GM23338 (cell line): Measurements from ENCODE around the gene ACOXL.

Experiments used
- CREB1 ChIP-seq: fragments of 250-450 bp; sonication (Bioruptor Pico); IDR thresholded peaks from 2 replicates; pipeline ENCODE4 v1.5.0; 2020; ENCODE audit warnings: low read depth, mild to moderate bottlenecking, moderate library complexity
- ETS1 ChIP-seq: IDR thresholded peaks from 2 replicates; pipeline ENCODE4 v1.6.1; 2016; ENCODE audit warnings: antibody characterized with exemption
- EZH2 ChIP-seq: fragments of 200-600 bp; sonication (generic); IDR thresholded peaks from one replicate; pipeline ENCODE4 v1.8.0; 2017; ENCODE audit warnings: antibody characterized with exemption, mild to moderate bottlenecking, low read depth; ENCODE audit not compliant: unreplicated experiment
- EZH2phosphoT487 ChIP-seq: fragments of 200-600 bp; sonication (generic); IDR thresholded peaks from one replicate; pipeline ENCODE4 v1.8.1; 2018; ENCODE audit warnings: antibody characterized with exemption; ENCODE audit not compliant: unreplicated experiment
- JUNB ChIP-seq: IDR thresholded peaks from one replicate; pipeline ENCODE4 v1.6.1; 2016; ENCODE audit warnings: antibody characterized with exemption; ENCODE audit not compliant: unreplicated experiment
- POLR2AphosphoS5 ChIP-seq: IDR thresholded peaks from 2 replicates; pipeline ENCODE4 v1.6.1; 2016; ENCODE audit warnings: antibody characterized with exemption, low read depth
- TF ChIP-seq, protein P1 (sequence below), 2 experiments: fragments of 200-600 bp in 1 of 2; sonication (generic) in 1 of 2; conservative IDR thresholded peaks; 2 replicates each; pipeline versions ENCODE4 v1.5.1 to v1.6.1; 2016 to 2017; ENCODE audit warnings: antibody characterized with exemption in 2 of 2, low read depth in 2 of 2, mild to moderate bottlenecking in 2 of 2, moderate library complexity in 1 of 2
- TF ChIP-seq, protein P2 (sequence below): IDR thresholded peaks from one replicate; pipeline ENCODE4 v1.6.1; 2018; ENCODE audit warnings: antibody characterized with exemption; ENCODE audit not compliant: unreplicated experiment

DNA sequence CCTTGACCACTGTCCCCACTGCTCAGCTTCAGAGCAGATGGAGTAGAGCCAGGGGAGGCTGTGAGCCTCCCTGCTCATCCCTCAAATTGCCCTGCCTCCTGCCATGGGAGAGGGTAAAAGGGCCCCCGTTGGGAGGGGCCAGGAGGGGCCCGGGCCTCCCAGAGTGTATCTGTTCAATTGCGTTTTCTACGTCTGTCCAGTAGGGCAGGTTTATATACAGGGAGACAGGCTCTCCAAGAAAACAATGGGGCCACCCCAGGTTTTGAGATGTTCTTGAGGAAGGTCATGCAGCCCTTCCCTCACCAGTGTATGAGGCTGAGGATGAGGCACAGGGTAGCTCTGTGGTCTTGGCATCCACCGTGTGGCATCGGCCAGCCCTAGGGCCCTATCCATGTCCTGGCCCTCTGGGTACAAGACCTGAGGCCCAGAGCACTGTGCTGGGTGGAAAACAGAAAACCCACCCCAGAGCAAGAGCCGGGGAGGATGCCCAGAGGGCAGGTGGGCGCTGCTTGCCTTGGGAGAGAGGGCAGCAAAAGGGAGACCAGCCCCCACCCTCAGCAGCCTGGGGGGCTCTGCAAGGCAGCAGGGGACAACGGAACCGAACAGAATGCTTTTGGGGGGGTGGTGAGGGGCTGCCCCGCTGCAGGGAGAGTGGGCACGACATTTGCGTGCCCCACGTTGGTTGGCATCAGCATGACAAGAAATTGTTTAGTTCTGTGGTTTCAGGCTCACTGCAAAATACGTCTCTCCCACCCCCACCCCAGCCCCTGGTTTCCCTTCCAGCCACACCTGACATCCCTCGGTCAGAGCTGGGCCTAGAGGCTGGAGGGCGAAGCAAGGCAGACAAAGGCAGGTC lies 141.5 kb downstream of the ACOXL start:
- TF ChIP-seq, protein P1, sequence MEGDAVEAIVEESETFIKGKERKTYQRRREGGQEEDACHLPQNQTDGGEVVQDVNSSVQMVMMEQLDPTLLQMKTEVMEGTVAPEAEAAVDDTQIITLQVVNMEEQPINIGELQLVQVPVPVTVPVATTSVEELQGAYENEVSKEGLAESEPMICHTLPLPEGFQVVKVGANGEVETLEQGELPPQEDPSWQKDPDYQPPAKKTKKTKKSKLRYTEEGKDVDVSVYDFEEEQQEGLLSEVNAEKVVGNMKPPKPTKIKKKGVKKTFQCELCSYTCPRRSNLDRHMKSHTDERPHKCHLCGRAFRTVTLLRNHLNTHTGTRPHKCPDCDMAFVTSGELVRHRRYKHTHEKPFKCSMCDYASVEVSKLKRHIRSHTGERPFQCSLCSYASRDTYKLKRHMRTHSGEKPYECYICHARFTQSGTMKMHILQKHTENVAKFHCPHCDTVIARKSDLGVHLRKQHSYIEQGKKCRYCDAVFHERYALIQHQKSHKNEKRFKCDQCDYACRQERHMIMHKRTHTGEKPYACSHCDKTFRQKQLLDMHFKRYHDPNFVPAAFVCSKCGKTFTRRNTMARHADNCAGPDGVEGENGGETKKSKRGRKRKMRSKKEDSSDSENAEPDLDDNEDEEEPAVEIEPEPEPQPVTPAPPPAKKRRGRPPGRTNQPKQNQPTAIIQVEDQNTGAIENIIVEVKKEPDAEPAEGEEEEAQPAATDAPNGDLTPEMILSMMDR (conservative IDR thresholded peaks at IDR 0.05; ENCODE audit: low read depth in 2 of 2): no peak
- TF ChIP-seq CREB1 (CRISPR knock-in tag) (no peak), ETS1 (no peak), EZH2 (no peak), EZH2phosphoT487 (no peak), POLR2AphosphoS5 (no peak), JUNB (no peak)
- TF ChIP-seq, protein P2, sequence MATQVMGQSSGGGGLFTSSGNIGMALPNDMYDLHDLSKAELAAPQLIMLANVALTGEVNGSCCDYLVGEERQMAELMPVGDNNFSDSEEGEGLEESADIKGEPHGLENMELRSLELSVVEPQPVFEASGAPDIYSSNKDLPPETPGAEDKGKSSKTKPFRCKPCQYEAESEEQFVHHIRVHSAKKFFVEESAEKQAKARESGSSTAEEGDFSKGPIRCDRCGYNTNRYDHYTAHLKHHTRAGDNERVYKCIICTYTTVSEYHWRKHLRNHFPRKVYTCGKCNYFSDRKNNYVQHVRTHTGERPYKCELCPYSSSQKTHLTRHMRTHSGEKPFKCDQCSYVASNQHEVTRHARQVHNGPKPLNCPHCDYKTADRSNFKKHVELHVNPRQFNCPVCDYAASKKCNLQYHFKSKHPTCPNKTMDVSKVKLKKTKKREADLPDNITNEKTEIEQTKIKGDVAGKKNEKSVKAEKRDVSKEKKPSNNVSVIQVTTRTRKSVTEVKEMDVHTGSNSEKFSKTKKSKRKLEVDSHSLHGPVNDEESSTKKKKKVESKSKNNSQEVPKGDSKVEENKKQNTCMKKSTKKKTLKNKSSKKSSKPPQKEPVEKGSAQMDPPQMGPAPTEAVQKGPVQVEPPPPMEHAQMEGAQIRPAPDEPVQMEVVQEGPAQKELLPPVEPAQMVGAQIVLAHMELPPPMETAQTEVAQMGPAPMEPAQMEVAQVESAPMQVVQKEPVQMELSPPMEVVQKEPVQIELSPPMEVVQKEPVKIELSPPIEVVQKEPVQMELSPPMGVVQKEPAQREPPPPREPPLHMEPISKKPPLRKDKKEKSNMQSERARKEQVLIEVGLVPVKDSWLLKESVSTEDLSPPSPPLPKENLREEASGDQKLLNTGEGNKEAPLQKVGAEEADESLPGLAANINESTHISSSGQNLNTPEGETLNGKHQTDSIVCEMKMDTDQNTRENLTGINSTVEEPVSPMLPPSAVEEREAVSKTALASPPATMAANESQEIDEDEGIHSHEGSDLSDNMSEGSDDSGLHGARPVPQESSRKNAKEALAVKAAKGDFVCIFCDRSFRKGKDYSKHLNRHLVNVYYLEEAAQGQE: no peak
